ENCODE data around the gene PFN3. TPM values are rescaled to one million over a fixed set of nuclear protein-coding genes. Genes with fewer than 3 reads are reported as not detected.

The PFN3 gene
- polyA plus RNA-seq, 1 experiment = not detected

DNA sequence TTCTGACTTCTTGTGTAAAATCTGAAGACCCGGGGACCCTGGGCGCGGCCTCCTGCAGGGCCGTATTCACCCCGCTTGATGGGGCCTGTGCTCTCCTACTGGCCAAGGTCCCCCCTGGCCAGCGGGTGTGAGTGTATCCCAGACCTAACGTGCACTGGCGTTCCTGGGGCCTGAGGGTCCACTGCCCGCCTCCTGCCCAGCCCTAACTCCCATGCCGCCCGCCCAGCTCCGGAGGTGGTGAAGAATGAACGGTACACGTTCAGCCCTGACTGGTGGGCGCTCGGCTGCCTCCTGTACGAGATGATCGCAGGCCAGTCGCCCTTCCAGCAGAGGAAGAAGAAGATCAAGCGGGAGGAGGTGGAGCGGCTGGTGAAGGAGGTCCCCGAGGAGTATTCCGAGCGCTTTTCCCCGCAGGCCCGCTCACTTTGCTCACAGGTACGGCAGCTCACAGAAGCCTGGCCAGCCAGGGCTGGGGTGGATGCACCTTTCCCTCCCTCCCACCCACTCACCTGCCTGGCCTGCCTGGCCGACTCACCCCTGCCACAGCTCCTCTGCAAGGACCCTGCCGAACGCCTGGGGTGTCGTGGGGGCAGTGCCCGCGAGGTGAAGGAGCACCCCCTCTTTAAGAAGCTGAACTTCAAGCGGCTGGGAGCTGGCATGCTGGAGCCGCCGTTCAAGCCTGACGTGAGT, 35.5 kb upstream of the PFN3 start:
- Histone ChIP-seq H3K9me3 (ENCODE audit: control insufficient read depth, insufficient read depth, low read length) (no peaks in the 10 kb centered on the region; the same call in 1 of the 2 replicates), H3K4me3 (ENCODE audit: low read depth, low read length) (no peak overlapping the region), H3K27me3 (ENCODE audit: control insufficient read depth, insufficient read depth, low read length) (no peaks in the 10 kb centered on the region), H3K27ac (ENCODE audit: low read depth, low read length) (no peak overlapping the region)
- POLR2A ChIA-PET = no interaction called here
- TF ChIP-seq, protein P1, sequence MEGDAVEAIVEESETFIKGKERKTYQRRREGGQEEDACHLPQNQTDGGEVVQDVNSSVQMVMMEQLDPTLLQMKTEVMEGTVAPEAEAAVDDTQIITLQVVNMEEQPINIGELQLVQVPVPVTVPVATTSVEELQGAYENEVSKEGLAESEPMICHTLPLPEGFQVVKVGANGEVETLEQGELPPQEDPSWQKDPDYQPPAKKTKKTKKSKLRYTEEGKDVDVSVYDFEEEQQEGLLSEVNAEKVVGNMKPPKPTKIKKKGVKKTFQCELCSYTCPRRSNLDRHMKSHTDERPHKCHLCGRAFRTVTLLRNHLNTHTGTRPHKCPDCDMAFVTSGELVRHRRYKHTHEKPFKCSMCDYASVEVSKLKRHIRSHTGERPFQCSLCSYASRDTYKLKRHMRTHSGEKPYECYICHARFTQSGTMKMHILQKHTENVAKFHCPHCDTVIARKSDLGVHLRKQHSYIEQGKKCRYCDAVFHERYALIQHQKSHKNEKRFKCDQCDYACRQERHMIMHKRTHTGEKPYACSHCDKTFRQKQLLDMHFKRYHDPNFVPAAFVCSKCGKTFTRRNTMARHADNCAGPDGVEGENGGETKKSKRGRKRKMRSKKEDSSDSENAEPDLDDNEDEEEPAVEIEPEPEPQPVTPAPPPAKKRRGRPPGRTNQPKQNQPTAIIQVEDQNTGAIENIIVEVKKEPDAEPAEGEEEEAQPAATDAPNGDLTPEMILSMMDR (IDR thresholded peaks at IDR 0.05; ENCODE audit: low read depth, low read length) = no peak
- CTCF ChIA-PET = no interaction called here
- no peak for DNase-seq (ENCODE audit: low read depth, low spot score)

DNA sequence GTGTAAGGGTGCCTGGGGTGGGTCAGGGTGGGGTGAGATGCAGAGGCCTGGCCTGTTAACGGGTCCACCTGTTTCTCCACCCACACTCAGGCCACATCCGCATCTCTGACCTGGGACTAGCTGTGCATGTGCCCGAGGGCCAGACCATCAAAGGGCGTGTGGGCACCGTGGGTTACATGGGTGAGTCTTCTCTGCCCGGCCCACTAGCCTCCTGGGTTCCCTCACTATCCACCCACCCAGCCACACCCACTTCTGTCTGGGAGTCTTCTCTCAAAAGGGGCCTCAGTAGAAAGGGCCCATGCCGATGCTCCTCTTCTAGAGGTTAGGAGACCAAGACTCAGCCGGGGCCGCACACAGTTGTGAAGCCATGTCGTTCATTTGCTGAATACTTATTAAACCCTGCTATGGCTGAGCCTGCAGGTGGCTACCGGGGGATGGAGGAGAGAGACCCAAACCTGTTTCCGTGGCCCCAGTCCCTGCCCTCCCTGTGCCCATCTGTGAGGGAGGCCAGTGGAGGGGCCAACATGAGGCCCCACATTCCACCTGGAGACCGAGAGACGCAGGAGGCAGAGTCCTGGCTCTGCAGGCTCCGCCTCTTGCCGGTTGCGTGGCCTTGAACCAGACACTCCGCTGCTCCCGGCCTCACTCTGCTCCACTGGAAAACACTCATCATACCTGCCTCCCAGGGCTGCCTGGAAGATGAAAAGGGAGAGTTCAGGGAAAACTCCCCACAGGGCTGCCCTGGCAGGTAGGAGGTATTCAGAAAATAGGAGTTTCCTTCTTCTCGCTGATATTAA, 34.7 kb upstream of the PFN3 start:
- TF ChIP-seq, protein P1 (IDR thresholded peaks at IDR 0.05; ENCODE audit: low read depth, low read length) = no peak
- CTCF ChIA-PET = no interaction called here
- DNase-seq (ENCODE audit: low read depth, low spot score) = no peak
- no peaks in the 10 kb centered on the region; the same call in 1 of the 2 replicates for H3K9me3 ChIP-seq (ENCODE audit: control insufficient read depth, insufficient read depth, low read length)
- H3K27ac ChIP-seq (ENCODE audit: low read depth, low read length) = no peak overlapping the region
- POLR2A ChIA-PET = interaction anchor here (0.8 kb wide), 1 partner anchor 9 kb away, joined by 3 read pairs; no protein-coding TSS in a partner anchor
- no peaks in the 10 kb centered on the region for H3K27me3 ChIP-seq (ENCODE audit: control insufficient read depth, insufficient read depth, low read length)
- H3K4me3 ChIP-seq (ENCODE audit: low read depth, low read length) = no peak overlapping the region

DNA sequence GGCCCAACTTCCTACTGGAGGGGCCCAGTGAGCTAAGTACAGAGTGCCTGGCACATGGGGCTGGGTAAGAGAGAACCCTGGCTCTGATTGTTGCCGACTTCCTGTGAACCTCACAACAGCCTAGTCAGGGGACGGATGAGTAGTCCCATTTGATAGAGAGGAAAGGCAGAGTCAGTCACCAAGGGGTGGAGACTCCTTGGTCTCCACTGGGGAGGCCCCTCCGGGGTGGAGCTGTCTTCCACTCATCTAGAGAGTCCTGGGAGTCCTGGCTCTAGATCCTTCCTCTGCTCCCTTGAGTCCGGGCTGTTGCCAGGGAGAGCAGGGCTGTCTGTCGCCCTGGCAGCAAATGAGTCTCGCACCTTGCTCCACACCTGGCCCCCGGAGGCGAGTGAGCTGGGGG, 34.0 kb upstream of the PFN3 start:
- Histone ChIP-seq H3K27me3 (ENCODE audit: control insufficient read depth, insufficient read depth, low read length) (no peaks in the 10 kb centered on the region), H3K9me3 (ENCODE audit: control insufficient read depth, insufficient read depth, low read length) (no peaks in the 10 kb centered on the region; the same call in 1 of the 2 replicates), H3K4me3 (ENCODE audit: low read depth, low read length) (no peak overlapping the region), H3K27ac (ENCODE audit: low read depth, low read length) (no peak overlapping the region)
- no peak for DNase-seq (ENCODE audit: low read depth, low spot score)
- TF ChIP-seq, protein P1 (IDR thresholded peaks at IDR 0.05; ENCODE audit: low read depth, low read length) = no peak
- POLR2A ChIA-PET = interaction anchor here (0.8 kb wide), 1 partner anchor 10 kb away, joined by 3 read pairs; no protein-coding TSS in a partner anchor
- CTCF ChIA-PET = interaction anchor here (1.4 kb wide), 1 partner anchor 23 kb away, joined by 3 read pairs; no protein-coding TSS in a partner anchor

DNA sequence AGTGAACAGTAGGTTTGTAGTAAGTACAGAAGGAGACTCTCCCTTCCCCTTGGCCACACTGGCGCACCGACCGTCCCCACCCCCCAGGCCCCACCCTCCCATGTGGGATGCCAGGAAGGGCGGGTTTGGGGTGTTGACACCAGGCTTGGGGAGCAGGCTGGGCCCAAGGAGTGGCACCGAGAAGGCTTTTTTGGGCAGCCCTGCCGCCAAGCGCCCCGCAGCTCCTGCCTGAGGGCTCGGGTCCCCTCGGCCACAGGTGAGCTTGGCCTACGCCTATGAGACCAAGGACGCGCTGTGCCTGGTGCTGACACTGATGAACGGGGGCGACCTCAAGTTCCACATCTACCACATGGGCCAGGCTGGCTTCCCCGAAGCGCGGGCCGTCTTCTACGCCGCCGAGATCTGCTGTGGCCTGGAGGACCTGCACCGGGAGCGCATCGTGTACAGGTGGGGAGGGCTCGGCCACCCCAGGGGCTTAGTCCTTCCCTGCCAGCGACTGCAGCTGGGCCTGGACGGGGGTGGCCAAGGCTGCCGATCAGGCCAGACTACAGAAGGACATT, 33.3 kb upstream of the PFN3 start:
- Histone ChIP-seq H3K9me3 (ENCODE audit: control insufficient read depth, insufficient read depth, low read length) (no peaks in the 10 kb centered on the region; the same call in 1 of the 2 replicates), H3K27me3 (ENCODE audit: control insufficient read depth, insufficient read depth, low read length) (no peaks in the 10 kb centered on the region), H3K27ac (ENCODE audit: low read depth, low read length) (no peak overlapping the region), H3K4me3 (ENCODE audit: low read depth, low read length) (no peak overlapping the region)
- no peak for DNase-seq (ENCODE audit: low read depth, low spot score)
- CTCF ChIA-PET = interaction anchor here (1.4 kb wide), 1 partner anchor 24 kb away, joined by 3 read pairs; no protein-coding TSS in a partner anchor
- TF ChIP-seq, protein P1 (IDR thresholded peaks at IDR 0.05; ENCODE audit: low read depth, low read length) = no peak
- POLR2A ChIA-PET = no interaction called here

All from AG04450 (cell line).